ENCODE measurements around the gene POLR2A.

DNA sequence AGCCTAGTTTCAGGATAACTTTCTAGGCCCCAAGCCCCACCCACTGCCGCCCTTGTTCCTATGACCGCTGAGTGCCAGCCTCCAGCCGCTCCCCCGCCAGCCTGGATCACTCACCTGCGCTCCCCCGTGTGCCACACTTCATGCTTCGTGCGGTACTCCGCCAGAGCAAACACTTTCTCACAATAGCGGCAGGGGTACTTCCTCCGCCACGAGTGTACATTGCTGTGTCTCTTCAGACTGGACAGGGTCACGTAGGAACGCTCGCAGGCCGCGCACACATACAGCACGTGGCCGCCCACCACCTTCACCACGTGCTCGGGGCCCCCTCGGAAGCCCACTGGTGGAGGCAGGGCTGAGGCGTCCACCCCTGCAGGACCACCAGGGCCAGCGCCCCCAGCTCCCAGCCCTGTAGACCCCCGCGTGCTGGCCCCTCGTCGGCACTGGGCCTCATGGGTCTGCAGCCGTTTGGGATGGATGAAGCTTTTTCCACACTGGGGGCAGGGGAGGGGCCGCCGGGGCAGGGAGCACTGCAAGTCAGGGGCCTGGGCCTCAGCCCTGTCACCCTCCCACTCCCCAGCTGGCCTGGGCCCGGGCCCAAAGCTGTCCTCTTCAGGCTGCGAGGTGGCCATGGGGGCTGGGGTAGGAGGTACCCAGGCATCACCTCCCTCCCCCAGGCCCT is 18.4 kb upstream of the POLR2A start:
- TF ChIP-seq CTCF (IDR thresholded peaks at IDR 0.05; ENCODE audit: low read depth, low read length) (no peak), POLR2A (IDR thresholded peaks at IDR 0.05; ENCODE audit: extremely low read depth, insufficient read length) (no peak), MYC (IDR thresholded peaks at IDR 0.05; ENCODE audit: low read depth, low read length) (no peak)
- TF ChIP-seq, protein P1, sequence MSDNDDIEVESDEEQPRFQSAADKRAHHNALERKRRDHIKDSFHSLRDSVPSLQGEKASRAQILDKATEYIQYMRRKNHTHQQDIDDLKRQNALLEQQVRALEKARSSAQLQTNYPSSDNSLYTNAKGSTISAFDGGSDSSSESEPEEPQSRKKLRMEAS (IDR thresholded peaks at IDR 0.05; ENCODE audit: low read depth, low read length), result no peak
